Peyer's patch (tissue), 4 donors: ENCODE results near the gene P2RX3. TPM values are rescaled to one million over a fixed set of nuclear protein-coding genes. Genes with fewer than 3 reads are reported as not detected.
A peak's percentile ranks its signal among the peaks of the same experiment; 100 is the strongest.

Experiments
- DNase-seq, 3 donors: peaks; one replicate each; pipeline ENCODE4 v3.0.0-alpha.2; 2017 to 2019
- H3K27ac ChIP-seq, 4 donors: fragments of 200-600 bp; sonication (generic); one replicate each; pipeline ENCODE4 v1.5.1; 2016 to 2019
- H3K27me3 ChIP-seq, 2 donors: fragments of 200-600 bp; sonication (generic); one replicate each; pipeline ENCODE4 v1.5.1; 2019
- H3K36me3 ChIP-seq, 3 donors: fragments of 200-600 bp; sonication (generic); one replicate each; pipeline ENCODE4 v1.5.1; 2016 to 2019
- H3K4me1 ChIP-seq, 4 donors: fragments of 200-600 bp; sonication (generic); one replicate each; pipeline ENCODE4 v1.5.1; 2016 to 2019
- H3K4me3 ChIP-seq, 4 donors: fragments of 200-600 bp; sonication (generic); 1 replicate in 3 of 4; 2 replicates in 1 of 4; pipeline ENCODE4 v1.5.1; 2016 to 2019; ENCODE audit warnings: mild to moderate bottlenecking in 1 of 4
- H3K9me3 ChIP-seq, 4 donors: fragments of 200-600 bp; sonication (generic); one replicate each; pipeline ENCODE4 v1.5.1; 2016 to 2019; ENCODE audit warnings: mild to moderate bottlenecking in 1 of 4
- CTCF ChIP-seq, 6 experiments: fragments of 450-650 bp in 4 of 6; fragments of 200-600 bp in 2 of 6; sonication (generic) in 1 of 6; IDR thresholded peaks; one replicate each; pipeline ENCODE4 v1.5.1; 2017 to 2019; ENCODE audit warnings: antibody characterized with exemption in 6 of 6, mild to moderate bottlenecking in 3 of 6, moderate library complexity in 1 of 6
- POLR2A ChIP-seq, 2 donors: fragments of 450-650 bp; IDR thresholded peaks; one replicate each; pipeline ENCODE4 v1.5.1; 2017; ENCODE audit warnings: antibody characterized with exemption in 2 of 2, mild to moderate bottlenecking in 2 of 2, moderate library complexity in 2 of 2
- total RNA-seq, 4 donors: library from RNA; depleted of rRNA; stranded (reverse); fragments of >200 nt; gene quantifications; one replicate each; pipeline ENCODE4 v1.1.0, GENCODE V29; 2016

Gene P2RX3
- total RNA-seq, 4 donors from 2014 or later, result 0.80 TPM; not detected in 3

DNA sequence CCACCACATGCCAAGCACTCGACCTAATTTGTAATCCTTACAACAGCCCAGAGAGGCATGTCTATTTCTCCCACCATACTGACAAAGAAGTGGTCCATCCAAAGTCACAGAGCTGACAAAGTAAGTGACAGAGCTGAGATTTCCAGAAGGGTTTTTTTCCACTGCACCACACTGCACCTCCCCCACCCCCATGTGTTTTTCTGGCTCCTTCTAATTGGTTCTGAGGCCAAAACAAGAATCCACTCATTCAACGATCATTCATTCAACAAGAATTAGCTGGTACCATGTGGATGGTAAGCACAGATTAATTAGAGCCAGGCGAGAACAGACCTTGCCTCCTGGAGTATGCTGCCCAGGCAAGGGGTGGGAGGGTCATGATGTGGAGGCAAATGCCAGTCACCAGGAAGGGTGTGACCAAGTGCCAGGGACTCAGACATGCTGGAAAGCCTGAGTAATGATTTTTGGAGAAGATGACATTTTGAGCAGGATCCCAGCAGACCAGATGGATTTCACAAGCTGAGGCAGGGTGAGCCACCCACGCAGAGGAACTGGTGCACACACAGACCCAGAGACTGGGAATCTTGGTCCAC lies 67.2 kb downstream of the P2RX3 start:
- Histone ChIP-seq H3K4me1 (no peaks in the 10 kb centered on the region), H3K9me3 (no peaks in the 10 kb centered on the region), H3K27ac (no peak overlapping the region), H3K36me3 (peaks cover 0 to 15% (median 0%) of the 10 kb centered on the region in 3 donors), H3K27me3 (no peaks in the 10 kb centered on the region), H3K4me3 (no peak overlapping the region)
- TF ChIP-seq POLR2A (IDR thresholded peaks at IDR 0.05), result no peak
- no peak for TF ChIP-seq CTCF (IDR thresholded peaks at IDR 0.05)
- no peak for DNase-seq

DNA sequence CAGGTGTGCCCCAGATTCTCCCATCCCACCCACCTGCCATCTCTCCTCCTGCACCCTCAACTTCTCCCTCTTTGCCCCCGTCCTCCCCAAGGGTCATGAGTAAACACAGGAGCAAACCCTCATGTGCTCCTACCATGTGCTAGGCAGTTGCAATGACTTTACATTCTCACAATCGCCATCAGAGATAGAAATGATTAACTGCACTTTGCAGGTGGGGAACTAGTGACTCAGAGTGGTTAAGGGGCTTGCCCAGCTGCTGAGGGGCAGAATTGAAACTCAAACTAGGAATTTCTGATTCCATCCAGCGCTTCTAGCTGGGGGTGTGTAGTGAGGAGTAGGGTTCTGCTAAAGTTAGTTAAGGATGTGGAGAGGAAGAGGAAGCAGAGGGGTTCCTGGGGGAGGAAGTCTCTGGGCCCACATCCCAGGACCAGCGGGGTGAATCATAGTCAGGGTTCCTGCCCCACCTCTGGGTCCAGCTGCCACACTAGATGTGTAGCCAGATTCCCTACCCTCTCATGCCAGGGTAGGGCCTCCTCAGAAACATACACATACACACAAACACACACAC lies 68.3 kb downstream of the P2RX3 start:
- Histone ChIP-seq H3K36me3 (peaks cover 0 to 21% (median 0%) of the 10 kb centered on the region in 3 donors), H3K4me1 (no peaks in the 10 kb centered on the region), H3K27ac (no peak overlapping the region), H3K27me3 (no peaks in the 10 kb centered on the region), H3K4me3 (no peak overlapping the region), H3K9me3 (no peaks in the 10 kb centered on the region)
- no peak for DNase-seq
- TF ChIP-seq POLR2A (IDR thresholded peaks at IDR 0.05), result no peak

DNA sequence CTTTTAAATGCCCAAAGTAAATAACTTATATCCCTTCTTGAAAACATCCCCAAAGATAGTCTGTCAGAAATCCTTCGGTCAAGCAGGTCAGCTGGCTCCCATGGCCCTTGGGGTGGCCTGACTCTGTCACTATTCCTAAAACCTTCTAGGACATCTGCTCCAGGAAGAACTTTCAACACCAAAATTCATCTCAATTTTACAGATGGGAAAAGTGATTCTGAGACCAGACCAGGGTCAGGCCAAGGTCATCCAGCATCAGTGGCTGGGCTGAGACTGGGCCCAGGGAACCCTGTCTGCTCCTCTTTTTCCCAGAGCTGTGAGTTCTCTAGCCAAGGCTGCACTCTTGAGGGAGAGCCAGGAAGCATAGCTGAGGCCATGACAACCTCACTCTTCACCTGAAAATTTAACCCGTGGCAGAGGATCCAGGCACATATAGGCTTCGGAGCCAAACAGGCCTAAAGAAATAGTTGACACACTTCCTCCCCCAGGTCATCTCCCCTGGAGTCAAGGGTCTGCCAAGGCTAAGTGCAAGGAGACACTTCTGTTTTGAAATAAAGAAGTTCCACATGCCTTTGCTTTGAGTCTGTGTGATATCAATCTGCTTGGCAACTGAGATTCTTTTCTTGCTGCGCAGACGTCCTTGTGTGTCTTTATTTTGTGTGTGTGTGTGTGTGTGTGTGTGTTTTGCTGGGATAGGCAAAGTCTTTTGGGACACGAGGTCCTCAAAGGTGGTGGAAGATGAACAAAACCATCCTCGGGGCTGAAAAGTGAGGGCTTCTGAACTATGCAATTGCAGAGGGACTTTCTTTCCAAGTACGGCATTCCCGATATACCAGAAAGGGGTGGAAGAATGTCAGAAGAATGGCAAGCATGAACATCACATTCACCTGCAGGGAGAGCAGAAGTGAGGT lies 69.1 kb downstream of the P2RX3 start:
- DNase-seq, result no peak
- H3K27me3 ChIP-seq, result no peaks in the 10 kb centered on the region
- H3K4me1 ChIP-seq, result no peaks in the 10 kb centered on the region
- H3K9me3 ChIP-seq, result no peaks in the 10 kb centered on the region
- H3K4me3 ChIP-seq, result no peak overlapping the region
- peaks cover 0 to 21% (median 0%) of the 10 kb centered on the region in 3 donors for H3K36me3 ChIP-seq
- TF ChIP-seq POLR2A (IDR thresholded peaks at IDR 0.05), result no peak
- TF ChIP-seq CTCF (IDR thresholded peaks at IDR 0.05), result no peak
- peak overlapping the region in 1 of 4 donors; percentile 19 for H3K27ac ChIP-seq

- TF ChIP-seq CTCF (IDR thresholded peaks at IDR 0.05) (no peak), POLR2A (IDR thresholded peaks at IDR 0.05) (no peak)
- H3K36me3 ChIP-seq, result peaks cover 0 to 21% (median 0%) of the 10 kb centered on the region in 3 donors
These were observed 69.9 kb downstream of the P2RX3 start for GRCh38 chr11:57407941-57408475.

GRCh38 chr11:57408771-57409170 lies 70.6 kb downstream of the P2RX3 start:
- Histone ChIP-seq H3K27me3 (no peaks in the 10 kb centered on the region), H3K4me1 (no peaks in the 10 kb centered on the region), H3K4me3 (no peak overlapping the region), H3K27ac (no peak overlapping the region), H3K9me3 (no peaks in the 10 kb centered on the region), H3K36me3 (peaks cover 0 to 25% (median 0%) of the 10 kb centered on the region in 3 donors)
- TF ChIP-seq POLR2A (IDR thresholded peaks at IDR 0.05) (no peak), CTCF (IDR thresholded peaks at IDR 0.05) (no peak)
- no peak for DNase-seq

More at GRCh38 chr11:57407941-57408475, 69.9 kb downstream of the P2RX3 start:
- Histone ChIP-seq H3K9me3 (no peaks in the 10 kb centered on the region), H3K27me3 (no peaks in the 10 kb centered on the region), H3K4me1 (no peaks in the 10 kb centered on the region), H3K27ac (no peak overlapping the region), H3K4me3 (no peak overlapping the region)
- no peak for DNase-seq
